Measurements from ENCODE around the gene VWF.

DNA sequence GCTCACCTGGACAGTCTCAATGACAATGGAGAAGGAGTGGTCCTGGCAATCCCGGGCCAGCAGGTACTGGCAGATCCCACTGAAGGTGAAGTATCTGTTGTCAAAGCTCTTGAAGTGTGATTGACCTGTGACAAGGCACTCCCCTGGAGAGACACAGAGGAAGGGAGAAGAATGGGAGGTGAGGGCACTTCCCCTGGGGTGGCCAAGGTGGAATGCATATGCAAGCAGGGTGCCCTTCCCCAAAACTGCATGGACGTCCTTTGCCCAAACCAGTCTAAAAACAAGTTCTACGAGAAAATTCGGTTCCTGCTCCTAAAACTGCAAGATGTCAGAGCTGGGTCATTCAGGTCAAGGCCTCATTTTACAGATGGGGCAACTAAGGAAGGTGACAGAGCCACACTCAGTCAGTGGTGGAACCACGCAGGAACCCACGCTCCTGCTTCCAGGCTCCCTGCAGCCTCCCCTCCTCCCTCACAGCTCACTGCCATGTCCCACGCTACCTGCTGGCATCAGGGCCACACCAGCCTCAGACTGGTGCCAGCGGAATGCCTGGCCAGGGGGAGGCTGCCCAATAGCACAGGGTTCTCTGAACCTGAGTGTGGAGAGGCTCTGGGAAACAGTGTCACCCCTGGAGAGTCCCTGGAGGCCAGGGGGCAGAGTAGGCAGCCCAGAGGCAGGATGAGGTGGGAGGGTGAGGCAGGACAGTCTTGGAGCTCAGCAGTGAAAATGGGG lies 59.2 kb downstream of the VWF start:
- TF ChIP-seq EZH2 (IDR thresholded peaks at IDR 0.05; ENCODE audit: low read length, unreplicated experiment) (no peak), EZH2phosphoT487 (IDR thresholded peaks at IDR 0.05; ENCODE audit: borderline replicate concordance, low read length) (no peak)
- TF ChIP-seq, protein P1, sequence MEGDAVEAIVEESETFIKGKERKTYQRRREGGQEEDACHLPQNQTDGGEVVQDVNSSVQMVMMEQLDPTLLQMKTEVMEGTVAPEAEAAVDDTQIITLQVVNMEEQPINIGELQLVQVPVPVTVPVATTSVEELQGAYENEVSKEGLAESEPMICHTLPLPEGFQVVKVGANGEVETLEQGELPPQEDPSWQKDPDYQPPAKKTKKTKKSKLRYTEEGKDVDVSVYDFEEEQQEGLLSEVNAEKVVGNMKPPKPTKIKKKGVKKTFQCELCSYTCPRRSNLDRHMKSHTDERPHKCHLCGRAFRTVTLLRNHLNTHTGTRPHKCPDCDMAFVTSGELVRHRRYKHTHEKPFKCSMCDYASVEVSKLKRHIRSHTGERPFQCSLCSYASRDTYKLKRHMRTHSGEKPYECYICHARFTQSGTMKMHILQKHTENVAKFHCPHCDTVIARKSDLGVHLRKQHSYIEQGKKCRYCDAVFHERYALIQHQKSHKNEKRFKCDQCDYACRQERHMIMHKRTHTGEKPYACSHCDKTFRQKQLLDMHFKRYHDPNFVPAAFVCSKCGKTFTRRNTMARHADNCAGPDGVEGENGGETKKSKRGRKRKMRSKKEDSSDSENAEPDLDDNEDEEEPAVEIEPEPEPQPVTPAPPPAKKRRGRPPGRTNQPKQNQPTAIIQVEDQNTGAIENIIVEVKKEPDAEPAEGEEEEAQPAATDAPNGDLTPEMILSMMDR (conservative IDR thresholded peaks at IDR 0.05; ENCODE audit: low read depth, low read length) = no peak

Measured in PC-3 (cell line).